Measurements from ENCODE around the gene PLA2R1. TPM values are rescaled to one million over a fixed set of nuclear protein-coding genes. Genes with fewer than 3 reads are reported as not detected.

PLA2R1 gene
- total and polyA plus RNA-seq, 4 experiments from 2014 or later: not detected

DNA sequence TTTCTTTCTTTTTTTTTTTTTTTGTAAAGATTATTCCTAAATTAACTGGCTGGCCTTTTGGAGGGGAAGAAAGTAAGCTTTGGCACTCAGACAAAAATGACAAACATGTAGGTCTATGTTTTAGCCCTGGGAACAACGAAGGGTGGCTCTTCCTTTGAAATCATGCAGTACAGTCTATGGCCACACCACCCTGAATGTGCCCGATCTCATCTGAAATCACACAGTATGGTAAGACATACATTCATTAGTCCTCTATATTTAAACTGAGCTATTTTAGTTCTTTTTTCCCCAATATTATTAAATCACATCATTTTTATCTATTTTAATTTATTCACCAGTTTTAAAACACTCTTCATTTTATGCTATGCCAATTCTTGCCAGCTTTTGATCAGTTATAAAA, 48.2 kb downstream of the PLA2R1 start:
- Histone ChIP-seq H3K9me3 (ENCODE audit: control insufficient read depth in 1 of 2, low read length in 2 of 2) (no peaks in the 10 kb centered on the region), H3K4me3 (ENCODE audit: low read length in 2 of 2) (no peak overlapping the region), H3K27ac (ENCODE audit: low read depth, low read length) (no peak overlapping the region), H3K36me3 (ENCODE audit: insufficient read depth, low read length) (no peaks in the 10 kb centered on the region), H3K4me1 (ENCODE audit: insufficient read depth, low read length) (no peaks in the 10 kb centered on the region), H3K27me3 (ENCODE audit: insufficient read depth, low read length) (no peaks in the 10 kb centered on the region)
- no peak overlapping the region for H3K27ac Mint-ChIP-seq
- H3K9me3 Mint-ChIP-seq: no peaks in the 10 kb centered on the region
- H3K4me3 Mint-ChIP-seq: no peak overlapping the region
- H3K27me3 Mint-ChIP-seq: peaks cover 10 to 18% of the 10 kb centered on the region in 2 donors
- H3K36me3 Mint-ChIP-seq: no peaks in the 10 kb centered on the region
- no peak for DNase-seq
- ChIA-PET POLR2A (ENCODE audit: partially characterized antibody) (no interaction called here), CTCF (ENCODE audit: partially characterized antibody) (no interaction called here)
- H3K4me1 Mint-ChIP-seq: no peaks in the 10 kb centered on the region
- intact Hi-C loops (cut with micrococcal nuclease): no loop called here

DNA sequence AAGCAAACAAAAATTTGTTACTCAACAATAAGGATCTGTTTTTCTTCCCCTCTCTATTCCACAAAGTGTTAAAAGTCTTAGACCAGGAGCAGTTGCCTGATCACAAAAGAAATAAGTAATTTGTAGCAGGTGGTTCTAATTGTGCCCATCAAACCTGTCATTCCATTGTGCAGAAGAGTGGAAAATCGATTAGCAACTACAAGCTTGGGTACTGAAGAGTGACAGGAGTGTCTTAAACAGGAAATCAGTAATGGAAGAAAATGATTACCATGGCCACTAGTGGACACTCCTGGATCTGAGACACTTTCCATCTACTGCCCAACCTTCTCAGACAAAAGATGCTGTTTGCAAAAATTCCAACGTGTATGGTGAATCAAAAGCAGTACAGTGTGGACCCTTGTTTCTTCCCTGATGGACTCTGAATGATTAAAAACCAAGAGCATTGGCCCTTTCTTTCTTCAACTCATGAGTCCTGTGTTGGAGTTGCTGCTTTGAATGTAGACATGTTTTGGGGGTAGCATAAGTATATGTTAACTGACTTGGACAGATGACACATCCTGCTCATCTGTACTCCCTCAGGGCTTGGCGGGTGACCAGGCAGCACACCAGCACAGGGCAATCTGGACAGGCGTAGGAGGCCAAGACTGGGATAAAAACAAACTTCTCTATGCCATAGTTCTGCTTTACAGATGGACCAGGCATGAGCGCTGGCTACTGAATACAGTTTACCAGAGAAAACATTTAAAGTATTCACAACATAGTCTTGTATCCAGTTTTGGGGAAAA, 51.9 kb downstream of the PLA2R1 start:
- ChIA-PET CTCF (ENCODE audit: partially characterized antibody) (no interaction called here), POLR2A (ENCODE audit: partially characterized antibody) (no interaction called here)
- H3K27me3 ChIP-seq (ENCODE audit: insufficient read depth, low read length): no peaks in the 10 kb centered on the region
- intact Hi-C loops (cut with micrococcal nuclease): no loop called here
- no peak overlapping the region for H3K27ac ChIP-seq (ENCODE audit: low read depth, low read length)
- no peak overlapping the region for H3K4me3 ChIP-seq (ENCODE audit: low read length in 2 of 2)
- no peaks in the 10 kb centered on the region for H3K36me3 ChIP-seq (ENCODE audit: insufficient read depth, low read length)
- Mint-ChIP-seq H3K36me3 (no peaks in the 10 kb centered on the region), H3K27ac (no peak overlapping the region), H3K27me3 (peaks cover 10 to 17% of the 10 kb centered on the region in 2 donors), H3K4me1 (no peaks in the 10 kb centered on the region), H3K9me3 (no peaks in the 10 kb centered on the region), H3K4me3 (no peak overlapping the region)
- no peaks in the 10 kb centered on the region for H3K9me3 ChIP-seq (ENCODE audit: control insufficient read depth in 1 of 2, low read length in 2 of 2)
- DNase-seq: no peak
- no peaks in the 10 kb centered on the region for H3K4me1 ChIP-seq (ENCODE audit: insufficient read depth, low read length)

DNA sequence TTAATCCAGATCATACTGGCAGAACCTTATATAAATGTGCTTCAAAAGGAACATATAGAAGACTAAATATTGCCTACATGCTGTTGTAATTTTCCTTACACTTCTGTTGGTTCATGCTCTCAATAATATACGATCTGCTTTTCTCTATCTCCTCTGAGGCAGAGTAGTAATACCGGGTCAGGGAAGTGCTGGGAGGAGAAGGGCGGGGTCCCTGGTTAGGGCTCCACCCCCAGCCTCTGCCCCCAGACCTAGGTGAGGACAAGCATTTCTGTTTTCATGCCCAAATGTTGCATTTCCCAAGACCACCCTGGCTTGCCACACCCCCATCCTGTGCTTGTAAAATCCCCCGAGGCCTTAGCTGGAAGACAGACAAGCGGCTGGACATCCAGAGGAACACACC, 55.3 kb downstream of the PLA2R1 start:
- intact Hi-C loops (cut with micrococcal nuclease): no loop called here
- Histone ChIP-seq H3K27me3 (ENCODE audit: insufficient read depth, low read length) (no peaks in the 10 kb centered on the region), H3K36me3 (ENCODE audit: insufficient read depth, low read length) (no peaks in the 10 kb centered on the region), H3K27ac (ENCODE audit: low read depth, low read length) (no peak overlapping the region), H3K9me3 (ENCODE audit: control insufficient read depth in 1 of 2, low read length in 2 of 2) (no peaks in the 10 kb centered on the region), H3K4me3 (ENCODE audit: low read length in 2 of 2) (no peak overlapping the region), H3K4me1 (ENCODE audit: insufficient read depth, low read length) (no peaks in the 10 kb centered on the region)
- Mint-ChIP-seq H3K27me3 (peaks cover 8 to 14% of the 10 kb centered on the region in 2 donors), H3K4me1 (no peaks in the 10 kb centered on the region), H3K27ac (no peak overlapping the region), H3K9me3 (no peaks in the 10 kb centered on the region), H3K4me3 (no peak overlapping the region), H3K36me3 (no peaks in the 10 kb centered on the region)
- ChIA-PET POLR2A (ENCODE audit: partially characterized antibody) (no interaction called here), CTCF (ENCODE audit: partially characterized antibody) (no interaction called here)
- DNase-seq: no peak

DNA sequence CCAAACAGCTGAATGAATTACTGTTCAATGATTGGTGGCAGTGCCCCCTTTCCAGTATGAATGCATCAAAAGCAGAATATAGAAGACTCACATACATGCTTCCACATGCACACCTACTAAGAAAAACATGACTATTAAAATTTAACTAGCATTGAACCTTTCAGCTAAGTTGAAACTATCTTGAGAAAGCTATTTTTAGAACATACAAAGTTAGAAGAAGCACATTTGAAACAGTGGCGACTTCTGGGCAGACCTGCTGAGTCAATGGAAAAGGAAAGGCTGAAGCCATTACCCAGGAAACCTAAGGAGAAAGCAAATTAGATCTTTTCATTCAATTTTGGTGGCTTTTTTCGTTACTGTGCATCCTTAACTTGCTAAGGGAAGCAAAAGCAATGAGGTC, 55.9 kb downstream of the PLA2R1 start:
- Mint-ChIP-seq H3K36me3 (no peaks in the 10 kb centered on the region), H3K4me1 (no peaks in the 10 kb centered on the region), H3K4me3 (no peak overlapping the region), H3K27me3 (peaks cover 4 to 12% of the 10 kb centered on the region in 2 donors), H3K9me3 (no peaks in the 10 kb centered on the region), H3K27ac (no peak overlapping the region)
- Histone ChIP-seq H3K4me3 (ENCODE audit: low read length in 2 of 2) (no peak overlapping the region), H3K36me3 (ENCODE audit: insufficient read depth, low read length) (no peaks in the 10 kb centered on the region), H3K9me3 (ENCODE audit: control insufficient read depth in 1 of 2, low read length in 2 of 2) (no peaks in the 10 kb centered on the region), H3K27ac (ENCODE audit: low read depth, low read length) (no peak overlapping the region), H3K4me1 (ENCODE audit: insufficient read depth, low read length) (no peaks in the 10 kb centered on the region), H3K27me3 (ENCODE audit: insufficient read depth, low read length) (no peaks in the 10 kb centered on the region)
- POLR2A ChIA-PET (ENCODE audit: partially characterized antibody): no interaction called here
- DNase-seq: no peak
- intact Hi-C loops (cut with micrococcal nuclease): no loop called here
- CTCF ChIA-PET (ENCODE audit: partially characterized antibody): no interaction called here

DNA sequence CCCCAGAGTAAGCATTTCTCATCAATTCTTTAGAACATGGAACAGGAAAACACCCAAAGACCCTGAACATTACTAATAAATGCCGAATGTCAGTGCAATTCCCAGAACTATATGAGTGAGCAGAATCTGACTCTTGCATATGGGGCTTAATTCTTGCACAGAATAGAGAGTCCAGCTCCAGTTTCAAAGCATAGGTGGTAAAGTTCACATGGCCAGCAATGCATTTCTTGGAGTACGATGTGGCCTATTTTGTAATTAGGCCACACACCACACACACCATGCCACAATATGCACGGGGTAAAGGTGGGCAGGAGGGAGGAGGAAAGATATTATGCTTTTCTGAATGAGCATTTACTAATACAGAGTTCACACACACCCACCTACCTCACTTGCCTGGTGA, 56.5 kb downstream of the PLA2R1 start:
- Histone ChIP-seq H3K27ac (ENCODE audit: low read depth, low read length) (no peak overlapping the region), H3K4me1 (ENCODE audit: insufficient read depth, low read length) (no peaks in the 10 kb centered on the region), H3K27me3 (ENCODE audit: insufficient read depth, low read length) (no peaks in the 10 kb centered on the region), H3K4me3 (ENCODE audit: low read length in 2 of 2) (no peak overlapping the region), H3K36me3 (ENCODE audit: insufficient read depth, low read length) (no peaks in the 10 kb centered on the region), H3K9me3 (ENCODE audit: control insufficient read depth in 1 of 2, low read length in 2 of 2) (no peaks in the 10 kb centered on the region)
- intact Hi-C loops (cut with micrococcal nuclease): no loop called here
- Mint-ChIP-seq H3K36me3 (no peaks in the 10 kb centered on the region), H3K4me1 (no peaks in the 10 kb centered on the region), H3K27me3 (peaks cover 2 to 13% of the 10 kb centered on the region in 2 donors), H3K27ac (no peak overlapping the region), H3K4me3 (no peak overlapping the region), H3K9me3 (no peaks in the 10 kb centered on the region)
- no peak for DNase-seq
- POLR2A ChIA-PET (ENCODE audit: partially characterized antibody): no interaction called here
- CTCF ChIA-PET (ENCODE audit: partially characterized antibody): no interaction called here

DNA sequence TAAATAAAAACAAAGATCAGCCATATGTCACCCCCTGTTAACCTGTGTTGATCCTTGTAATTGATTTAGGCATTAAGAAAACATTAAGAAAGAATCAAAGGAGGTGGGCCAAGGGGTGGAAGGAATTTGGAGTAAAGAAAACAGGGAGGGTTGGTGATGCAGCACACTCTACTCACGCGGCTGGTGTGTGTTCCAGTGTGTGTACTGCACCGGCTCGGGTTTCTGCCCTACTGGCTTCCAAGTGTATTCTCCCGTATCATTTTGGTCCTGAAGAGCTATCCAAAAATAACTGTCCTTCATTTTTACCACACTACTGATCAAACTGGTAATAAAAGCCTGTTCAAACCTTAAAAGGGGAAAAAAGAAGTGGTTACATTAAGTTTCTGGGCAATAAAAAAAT, 56.9 kb downstream of the PLA2R1 start:
- H3K27me3 ChIP-seq (ENCODE audit: insufficient read depth, low read length): no peaks in the 10 kb centered on the region
- no peak overlapping the region for H3K4me3 ChIP-seq (ENCODE audit: low read length in 2 of 2)
- no peak overlapping the region for H3K27ac ChIP-seq (ENCODE audit: low read depth, low read length)
- H3K27me3 Mint-ChIP-seq: peaks cover 2 to 13% of the 10 kb centered on the region in 2 donors
- CTCF ChIA-PET (ENCODE audit: partially characterized antibody): no interaction called here
- no peak for DNase-seq
- POLR2A ChIA-PET (ENCODE audit: partially characterized antibody): no interaction called here
- intact Hi-C loops (cut with micrococcal nuclease): no loop called here
- no peaks in the 10 kb centered on the region for H3K4me1 ChIP-seq (ENCODE audit: insufficient read depth, low read length)
- H3K9me3 ChIP-seq (ENCODE audit: control insufficient read depth in 1 of 2, low read length in 2 of 2): no peaks in the 10 kb centered on the region
- H3K9me3 Mint-ChIP-seq: no peaks in the 10 kb centered on the region
- H3K4me3 Mint-ChIP-seq: no peak overlapping the region
- H3K4me1 Mint-ChIP-seq: no peaks in the 10 kb centered on the region
- H3K27ac Mint-ChIP-seq: no peak overlapping the region
- no peaks in the 10 kb centered on the region for H3K36me3 Mint-ChIP-seq
- no peaks in the 10 kb centered on the region for H3K36me3 ChIP-seq (ENCODE audit: insufficient read depth, low read length)

DNA sequence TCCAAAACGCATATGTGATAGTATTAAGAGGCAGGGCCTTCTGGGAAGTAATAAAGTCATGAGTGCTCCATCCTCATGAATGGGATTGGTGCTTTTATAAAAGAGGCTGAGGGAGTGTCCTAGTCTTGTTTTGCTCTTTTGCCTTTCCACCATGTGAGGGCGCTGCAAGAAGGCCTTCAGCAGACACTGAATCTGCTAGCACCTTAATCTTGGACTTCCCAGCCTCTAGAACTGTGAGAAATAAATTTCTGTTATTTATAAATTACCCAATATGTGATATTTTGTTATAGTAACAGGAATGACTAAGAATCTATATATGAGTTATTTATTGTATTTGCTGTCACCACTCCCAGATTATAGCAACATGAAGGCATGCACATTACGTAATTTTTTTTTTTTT, 63.5 kb downstream of the PLA2R1 start:
- H3K9me3 ChIP-seq (ENCODE audit: control insufficient read depth in 1 of 2, low read length in 2 of 2): no peaks in the 10 kb centered on the region
- Mint-ChIP-seq H3K4me3 (no peak overlapping the region), H3K36me3 (no peaks in the 10 kb centered on the region), H3K27ac (no peak overlapping the region), H3K9me3 (peaks cover 0 to 4% (median 0%) of the 10 kb centered on the region in 8 donors), H3K4me1 (no peaks in the 10 kb centered on the region), H3K27me3 (peaks cover 10 to 11% of the 10 kb centered on the region in 2 donors)
- POLR2A ChIA-PET (ENCODE audit: partially characterized antibody): no interaction called here
- intact Hi-C loops (cut with micrococcal nuclease): no loop called here
- H3K4me3 ChIP-seq (ENCODE audit: low read length in 2 of 2): no peak overlapping the region
- H3K27ac ChIP-seq (ENCODE audit: low read depth, low read length): no peak overlapping the region
- H3K27me3 ChIP-seq (ENCODE audit: insufficient read depth, low read length): no peaks in the 10 kb centered on the region
- no peaks in the 10 kb centered on the region for H3K4me1 ChIP-seq (ENCODE audit: insufficient read depth, low read length)
- no peaks in the 10 kb centered on the region for H3K36me3 ChIP-seq (ENCODE audit: insufficient read depth, low read length)
- DNase-seq: no peak
- CTCF ChIA-PET (ENCODE audit: partially characterized antibody): no interaction called here

DNA sequence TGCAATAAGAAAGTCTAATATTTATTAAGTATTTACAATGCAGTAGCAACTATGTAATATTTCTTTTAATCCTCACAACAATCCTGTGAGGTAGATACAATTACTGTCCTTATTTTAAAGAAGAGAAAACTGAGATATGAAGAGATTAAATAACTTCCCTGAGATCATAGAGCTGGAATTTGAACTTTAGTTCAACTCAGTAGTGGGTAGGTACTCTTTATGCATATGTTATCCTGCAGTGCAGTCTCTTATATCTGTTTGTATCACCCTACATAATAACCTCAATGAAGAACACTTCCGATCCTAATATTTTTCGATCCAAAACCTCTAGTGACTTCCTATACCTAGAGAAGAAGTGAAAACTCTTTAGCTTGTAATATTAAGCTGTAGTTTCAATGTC, 64.2 kb downstream of the PLA2R1 start:
- DNase-seq: no peak
- no peak overlapping the region for H3K4me3 ChIP-seq (ENCODE audit: low read length in 2 of 2)
- H3K4me3 Mint-ChIP-seq: no peak overlapping the region
- intact Hi-C loops (cut with micrococcal nuclease): no loop called here
- H3K36me3 ChIP-seq (ENCODE audit: insufficient read depth, low read length): no peaks in the 10 kb centered on the region
- H3K9me3 ChIP-seq (ENCODE audit: control insufficient read depth in 1 of 2, low read length in 2 of 2): no peaks in the 10 kb centered on the region
- H3K4me1 Mint-ChIP-seq: no peaks in the 10 kb centered on the region
- ChIA-PET POLR2A (ENCODE audit: partially characterized antibody) (no interaction called here), CTCF (ENCODE audit: partially characterized antibody) (no interaction called here)
- H3K9me3 Mint-ChIP-seq: peaks cover 0 to 4% (median 0%) of the 10 kb centered on the region in 8 donors
- no peaks in the 10 kb centered on the region for H3K27me3 ChIP-seq (ENCODE audit: insufficient read depth, low read length)
- H3K27ac ChIP-seq (ENCODE audit: low read depth, low read length): no peak overlapping the region
- H3K27me3 Mint-ChIP-seq: peaks cover 10 to 13% of the 10 kb centered on the region in 2 donors
- no peaks in the 10 kb centered on the region for H3K36me3 Mint-ChIP-seq
- no peak overlapping the region for H3K27ac Mint-ChIP-seq
- no peaks in the 10 kb centered on the region for H3K4me1 ChIP-seq (ENCODE audit: insufficient read depth, low read length)

Data from CD4-positive, alpha-beta memory T cell (primary cell).